Measurements from ENCODE around the gene MTMR3.

MTMR3 gene

GRCh38 chr22:29926057-29926456, 43.1 kb downstream of the MTMR3 start:
- H3K9ac ChIP-seq (ENCODE audit: low read depth, low read length): no peak overlapping the region
- no peaks in the 10 kb centered on the region for H3K36me3 ChIP-seq (ENCODE audit: control insufficient read depth, insufficient read depth, low read length)
- H3K4me3 ChIP-seq (ENCODE audit: low read depth, low read length): no peak overlapping the region
- H3K4me1 ChIP-seq (ENCODE audit: control insufficient read depth, insufficient read depth, low read length): peaks cover 3% of the 10 kb centered on the region
- H3K27me3 ChIP-seq (ENCODE audit: control insufficient read depth, insufficient read depth, low read length): no peaks in the 10 kb centered on the region
- H3K9me3 ChIP-seq (ENCODE audit: control insufficient read depth, insufficient read depth, low read length): no peaks in the 10 kb centered on the region

GRCh38 chr22:29932136-29932535, 49.2 kb downstream of the MTMR3 start:
- H3K4me1 ChIP-seq (ENCODE audit: control insufficient read depth, insufficient read depth, low read length): no peaks in the 10 kb centered on the region
- H3K9ac ChIP-seq (ENCODE audit: low read depth, low read length): no peak overlapping the region
- no peaks in the 10 kb centered on the region for H3K36me3 ChIP-seq (ENCODE audit: control insufficient read depth, insufficient read depth, low read length)
- H3K27me3 ChIP-seq (ENCODE audit: control insufficient read depth, insufficient read depth, low read length): no peaks in the 10 kb centered on the region
- H3K9me3 ChIP-seq (ENCODE audit: control insufficient read depth, insufficient read depth, low read length): no peaks in the 10 kb centered on the region
- no peak overlapping the region for H3K4me3 ChIP-seq (ENCODE audit: low read depth, low read length)

GRCh38 chr22:29933619-29934018, 50.6 kb downstream of the MTMR3 start:
- Histone ChIP-seq H3K9me3 (ENCODE audit: control insufficient read depth, insufficient read depth, low read length) (no peaks in the 10 kb centered on the region), H3K4me3 (ENCODE audit: low read depth, low read length) (no peak overlapping the region), H3K36me3 (ENCODE audit: control insufficient read depth, insufficient read depth, low read length) (no peaks in the 10 kb centered on the region), H3K9ac (ENCODE audit: low read depth, low read length) (no peak overlapping the region), H3K4me1 (ENCODE audit: control insufficient read depth, insufficient read depth, low read length) (no peaks in the 10 kb centered on the region), H3K27me3 (ENCODE audit: control insufficient read depth, insufficient read depth, low read length) (no peaks in the 10 kb centered on the region)

DNA sequence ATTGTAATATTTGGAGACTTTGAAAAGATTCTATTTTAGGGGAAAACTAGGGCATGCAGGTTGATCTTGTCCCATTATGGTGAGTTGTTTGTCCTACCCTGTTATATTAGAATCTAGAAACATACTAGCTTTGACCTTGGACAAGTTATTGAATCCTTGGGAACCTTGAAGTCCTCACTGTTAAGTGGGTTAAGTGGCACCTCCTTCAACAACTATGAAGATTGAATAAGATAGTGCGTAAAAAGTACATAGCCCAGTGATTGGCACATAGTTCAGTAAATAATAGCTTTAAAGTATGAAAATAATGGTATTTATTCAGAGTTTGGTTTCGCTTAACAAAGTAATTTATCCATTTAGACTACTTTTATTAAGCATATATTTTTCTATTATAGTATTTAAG, 51.6 kb downstream of the MTMR3 start:
- Histone ChIP-seq H3K9ac (ENCODE audit: low read depth, low read length) (no peak overlapping the region), H3K4me3 (ENCODE audit: low read depth, low read length) (no peak overlapping the region), H3K4me1 (ENCODE audit: control insufficient read depth, insufficient read depth, low read length) (no peaks in the 10 kb centered on the region), H3K9me3 (ENCODE audit: control insufficient read depth, insufficient read depth, low read length) (no peaks in the 10 kb centered on the region), H3K27me3 (ENCODE audit: control insufficient read depth, insufficient read depth, low read length) (no peaks in the 10 kb centered on the region), H3K36me3 (ENCODE audit: control insufficient read depth, insufficient read depth, low read length) (no peaks in the 10 kb centered on the region)

DNA sequence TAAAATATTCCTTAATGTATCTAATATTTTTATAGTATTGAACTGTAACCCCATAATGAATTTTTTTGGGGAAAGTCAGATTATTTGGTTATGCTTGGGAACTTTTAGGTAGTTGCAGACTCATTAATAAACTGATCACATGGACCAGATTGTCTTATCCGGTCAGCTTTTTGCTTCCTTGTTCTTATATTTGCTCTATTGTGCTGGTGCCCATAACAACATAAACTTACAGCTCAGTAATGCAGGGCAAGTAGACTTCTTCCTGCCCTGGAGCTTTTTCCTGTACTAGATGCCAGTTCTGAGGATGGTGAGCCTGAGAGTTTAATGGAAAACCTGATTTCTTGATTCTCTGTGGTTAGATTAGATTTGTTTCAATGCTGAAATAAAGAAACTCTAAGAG, 53.2 kb downstream of the MTMR3 start:
- Histone ChIP-seq H3K9me3 (ENCODE audit: control insufficient read depth, insufficient read depth, low read length) (no peaks in the 10 kb centered on the region), H3K4me1 (ENCODE audit: control insufficient read depth, insufficient read depth, low read length) (no peaks in the 10 kb centered on the region), H3K27me3 (ENCODE audit: control insufficient read depth, insufficient read depth, low read length) (no peaks in the 10 kb centered on the region)

GRCh38 chr22:29937940-29938693, 55.1 kb downstream of the MTMR3 start:
- no peak overlapping the region for H3K9ac ChIP-seq (ENCODE audit: low read depth, low read length)
- H3K9me3 ChIP-seq (ENCODE audit: control insufficient read depth, insufficient read depth, low read length): no peaks in the 10 kb centered on the region
- no peak overlapping the region for H3K4me3 ChIP-seq (ENCODE audit: low read depth, low read length)
- H3K4me1 ChIP-seq (ENCODE audit: control insufficient read depth, insufficient read depth, low read length): no peaks in the 10 kb centered on the region
- H3K27me3 ChIP-seq (ENCODE audit: control insufficient read depth, insufficient read depth, low read length): no peaks in the 10 kb centered on the region
- H3K36me3 ChIP-seq (ENCODE audit: control insufficient read depth, insufficient read depth, low read length): no peaks in the 10 kb centered on the region

More for the DNA sequence above, 53.2 kb downstream of the MTMR3 start:
- Histone ChIP-seq H3K9ac (ENCODE audit: low read depth, low read length) (no peak overlapping the region), H3K36me3 (ENCODE audit: control insufficient read depth, insufficient read depth, low read length) (no peaks in the 10 kb centered on the region), H3K4me3 (ENCODE audit: low read depth, low read length) (no peak overlapping the region)

DNA sequence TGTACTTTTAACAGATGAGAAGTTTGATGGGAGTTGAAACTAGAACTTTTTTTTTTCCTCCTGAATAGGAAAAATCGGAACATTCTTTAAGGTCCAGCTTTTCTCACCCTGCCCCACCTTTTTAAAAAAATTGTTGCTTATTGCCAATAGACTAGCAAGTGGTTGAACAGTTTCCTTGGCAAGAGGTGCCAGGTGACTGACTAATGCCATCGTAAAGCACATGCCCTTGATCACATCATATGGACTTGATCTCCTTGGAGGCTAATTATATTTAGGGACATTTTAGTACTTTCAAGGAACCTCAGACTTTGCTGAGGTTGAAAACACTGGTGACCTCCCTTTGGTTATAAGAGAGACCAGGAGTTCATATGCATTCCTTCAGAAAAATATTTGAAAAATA, 57.6 kb downstream of the MTMR3 start:
- H3K4me1 ChIP-seq (ENCODE audit: control insufficient read depth, insufficient read depth, low read length): peaks cover 4% of the 10 kb centered on the region
- H3K36me3 ChIP-seq (ENCODE audit: control insufficient read depth, insufficient read depth, low read length): no peaks in the 10 kb centered on the region
- no peaks in the 10 kb centered on the region for H3K9me3 ChIP-seq (ENCODE audit: control insufficient read depth, insufficient read depth, low read length)
- H3K9ac ChIP-seq (ENCODE audit: low read depth, low read length): no peak overlapping the region
- H3K27me3 ChIP-seq (ENCODE audit: control insufficient read depth, insufficient read depth, low read length): no peaks in the 10 kb centered on the region
- H3K4me3 ChIP-seq (ENCODE audit: low read depth, low read length): no peak overlapping the region

GRCh38 chr22:29944339-29944738, 61.4 kb downstream of the MTMR3 start:
- H3K4me3 ChIP-seq (ENCODE audit: low read depth, low read length): no peak overlapping the region
- no peaks in the 10 kb centered on the region for H3K36me3 ChIP-seq (ENCODE audit: control insufficient read depth, insufficient read depth, low read length)
- no peaks in the 10 kb centered on the region for H3K9me3 ChIP-seq (ENCODE audit: control insufficient read depth, insufficient read depth, low read length)
- H3K27me3 ChIP-seq (ENCODE audit: control insufficient read depth, insufficient read depth, low read length): no peaks in the 10 kb centered on the region
- peaks cover 16% of the 10 kb centered on the region for H3K4me1 ChIP-seq (ENCODE audit: control insufficient read depth, insufficient read depth, low read length)
- no peak overlapping the region for H3K9ac ChIP-seq (ENCODE audit: low read depth, low read length)

GRCh38 chr22:29945435-29945834, 62.5 kb downstream of the MTMR3 start:
- Histone ChIP-seq H3K4me1 (ENCODE audit: control insufficient read depth, insufficient read depth, low read length) (peaks cover 16% of the 10 kb centered on the region), H3K36me3 (ENCODE audit: control insufficient read depth, insufficient read depth, low read length) (no peaks in the 10 kb centered on the region), H3K4me3 (ENCODE audit: low read depth, low read length) (no peak overlapping the region), H3K9ac (ENCODE audit: low read depth, low read length) (no peak overlapping the region), H3K27me3 (ENCODE audit: control insufficient read depth, insufficient read depth, low read length) (no peaks in the 10 kb centered on the region), H3K9me3 (ENCODE audit: control insufficient read depth, insufficient read depth, low read length) (no peaks in the 10 kb centered on the region)

- no peaks in the 10 kb centered on the region for H3K36me3 ChIP-seq (ENCODE audit: control insufficient read depth, insufficient read depth, low read length)
- no peak overlapping the region for H3K4me3 ChIP-seq (ENCODE audit: low read depth, low read length)
- no peaks in the 10 kb centered on the region for H3K27me3 ChIP-seq (ENCODE audit: control insufficient read depth, insufficient read depth, low read length)
- H3K9ac ChIP-seq (ENCODE audit: low read depth, low read length): no peak overlapping the region
- no peaks in the 10 kb centered on the region for H3K9me3 ChIP-seq (ENCODE audit: control insufficient read depth, insufficient read depth, low read length)
- peaks cover 16% of the 10 kb centered on the region for H3K4me1 ChIP-seq (ENCODE audit: control insufficient read depth, insufficient read depth, low read length)
Observed at GRCh38 chr22:29946220-29946619, 63.2 kb downstream of the MTMR3 start.

DNA sequence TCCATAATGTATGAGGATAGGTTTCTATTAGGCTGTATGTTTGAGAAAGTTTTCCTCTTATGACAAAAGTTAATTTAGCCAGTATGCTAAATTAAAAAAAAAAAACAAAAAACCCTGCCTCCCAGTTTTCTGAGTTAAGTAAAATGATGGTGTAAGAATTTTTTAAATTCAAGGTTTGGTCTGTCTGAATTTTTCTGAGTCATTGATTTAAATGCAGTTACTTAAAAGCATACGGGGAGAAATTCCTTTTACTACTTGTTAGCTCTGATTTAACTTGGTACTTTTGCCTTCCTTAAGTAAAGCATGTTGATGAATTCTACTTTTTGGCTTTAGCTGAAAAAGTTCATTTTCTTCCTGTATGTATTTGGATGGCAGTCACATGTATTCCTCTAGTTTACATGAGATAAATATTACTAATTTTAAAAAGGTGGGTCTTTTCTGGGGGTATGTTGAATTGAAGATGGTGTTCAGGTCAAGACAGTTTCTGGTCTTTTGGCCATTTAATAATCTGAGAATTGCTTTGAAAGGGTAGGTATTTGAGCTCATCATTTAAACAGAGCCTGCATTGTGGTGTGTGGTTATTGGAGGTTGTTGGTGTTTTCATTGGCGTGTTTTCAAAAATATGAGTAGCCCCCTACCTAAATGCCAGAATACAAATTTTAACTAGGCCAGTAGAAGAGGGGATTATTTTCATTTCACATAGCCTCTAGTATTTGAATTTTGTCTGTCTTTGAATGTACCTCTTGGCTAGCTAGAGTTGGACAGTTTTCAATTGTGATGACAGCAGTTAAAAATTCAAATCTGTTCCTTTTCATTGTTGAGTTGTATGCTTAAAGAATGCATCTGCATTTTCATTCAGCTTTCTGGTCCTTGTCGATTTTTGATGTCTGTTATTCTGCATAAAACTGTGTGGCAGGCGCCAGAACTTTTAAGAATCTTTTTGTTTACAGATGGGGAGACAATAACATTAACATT, 64.7 kb downstream of the MTMR3 start:
- H3K4me1 ChIP-seq (ENCODE audit: control insufficient read depth, insufficient read depth, low read length): peaks cover 16% of the 10 kb centered on the region
- H3K9me3 ChIP-seq (ENCODE audit: control insufficient read depth, insufficient read depth, low read length): no peaks in the 10 kb centered on the region
- no peak overlapping the region for H3K4me3 ChIP-seq (ENCODE audit: low read depth, low read length)
- H3K27me3 ChIP-seq (ENCODE audit: control insufficient read depth, insufficient read depth, low read length): no peaks in the 10 kb centered on the region
- no peaks in the 10 kb centered on the region for H3K36me3 ChIP-seq (ENCODE audit: control insufficient read depth, insufficient read depth, low read length)
- H3K9ac ChIP-seq (ENCODE audit: low read depth, low read length): no peak overlapping the region

GRCh38 chr22:29948385-29948769, 65.4 kb downstream of the MTMR3 start:
- no peak overlapping the region for H3K4me3 ChIP-seq (ENCODE audit: low read depth, low read length)

More at GRCh38 chr22:29948385-29948769, 65.4 kb downstream of the MTMR3 start:
- H3K9me3 ChIP-seq (ENCODE audit: control insufficient read depth, insufficient read depth, low read length): no peaks in the 10 kb centered on the region
- no peak overlapping the region for H3K9ac ChIP-seq (ENCODE audit: low read depth, low read length)
- no peaks in the 10 kb centered on the region for H3K27me3 ChIP-seq (ENCODE audit: control insufficient read depth, insufficient read depth, low read length)
- H3K36me3 ChIP-seq (ENCODE audit: control insufficient read depth, insufficient read depth, low read length): no peaks in the 10 kb centered on the region
- peaks cover 16% of the 10 kb centered on the region for H3K4me1 ChIP-seq (ENCODE audit: control insufficient read depth, insufficient read depth, low read length)

All from iPS-15b (cell line).